IMR-90 (cell line): ENCODE data around the gene CENPU. TPM values are rescaled to one million over a fixed set of nuclear protein-coding genes. Genes with fewer than 3 reads are reported as not detected.

Source experiments
- ATAC-seq: fragments of 200-7000 bp; cut with Tn5 transposase; 2 replicates; pipeline ENCODE4 v1.9.1; 2020; ENCODE audit warnings: low read depth, mild to moderate bottlenecking, moderate library complexity
- BruUV-seq: library from RNA; stranded (reverse); fragments of 400-500 nt; replicated peaks from 2 replicates; lab custom pipeline; 2021; lab: Mats Ljungman, UMichigan
- CTCF ChIA-PET: fragments of 300-600 bp; formaldehyde crosslinking; extraction: SDS; loops from one replicate; lab custom pipeline; 2021; ENCODE audit warnings: antibody characterized with exemption; lab: Yijun Ruan, JAX
- POLR2A ChIA-PET: fragments of 300-600 bp; sonication (Branson Sonifier 250); formaldehyde crosslinking; loops from one replicate; lab custom pipeline; 2022; ENCODE audit warnings: antibody characterized with exemption; ENCODE audit not compliant: unreplicated experiment; lab: Charles Lee
- DNase-seq: peaks from one replicate; pipeline ENCODE4 v3.0.0; 2013
- H2AFZ ChIP-seq: replicated peaks from 2 replicates; pipeline ENCODE3; 2013; ENCODE audit warnings: low read length, mild to moderate bottlenecking; ENCODE audit not compliant: poor library complexity
- H2AK5ac ChIP-seq: 2 replicates; pipeline ENCODE4 v1.6.1; 2013; ENCODE audit warnings: low read depth, low read length, inconsistent platforms
- H2AK9ac ChIP-seq: replicated peaks from 2 replicates; pipeline ENCODE3; 2013; ENCODE audit warnings: mild to moderate bottlenecking, low read depth, low read length, moderate library complexity; ENCODE audit not compliant: poor library complexity
- H2BK120ac ChIP-seq: 2 replicates; pipeline ENCODE4 v1.6.1; 2013; ENCODE audit warnings: low read depth, low read length, inconsistent platforms
- H2BK15ac ChIP-seq: 3 replicates; pipeline ENCODE4 v1.6.1; 2013; ENCODE audit warnings: low read depth, low read length, inconsistent platforms
- H2BK20ac ChIP-seq: 2 replicates; pipeline ENCODE4 v1.6.1; 2013; ENCODE audit warnings: low read depth, mild to moderate bottlenecking, inconsistent platforms, low read length, moderate library complexity
- H2BK5ac ChIP-seq: 2 replicates; pipeline ENCODE4 v1.6.1; 2013; ENCODE audit warnings: mild to moderate bottlenecking, low read depth, low read length, inconsistent platforms; ENCODE audit not compliant: poor library complexity, severe bottlenecking
- H3K14ac ChIP-seq: replicated peaks from 2 replicates; pipeline ENCODE4 v1.6.1; 2013; ENCODE audit warnings: low read depth, low read length, inconsistent platforms
- H3K18ac ChIP-seq: 2 replicates; pipeline ENCODE4 v1.6.1; 2013; ENCODE audit warnings: low read depth, low read length, control low read depth
- H3K23ac ChIP-seq: 2 replicates; pipeline ENCODE4 v1.6.1; 2013; ENCODE audit warnings: low read depth, low read length, inconsistent platforms
- H3K27ac ChIP-seq: 2 replicates; pipeline ENCODE4 v1.5.1; 2013; ENCODE audit warnings: mild to moderate bottlenecking, control low read depth, low read length; ENCODE audit not compliant: insufficient read depth
- H3K27me3 ChIP-seq: 2 replicates; pipeline ENCODE4 v1.6.1; 2013; ENCODE audit warnings: low read length; ENCODE audit not compliant: control insufficient read depth, insufficient read depth
- H3K36me3 ChIP-seq: 2 replicates; pipeline ENCODE4 v1.6.1; 2013; ENCODE audit warnings: low read length, mixed read lengths; ENCODE audit not compliant: control insufficient read depth, insufficient read depth
- H3K4ac ChIP-seq: 2 replicates; pipeline ENCODE4 v1.6.1; 2013; ENCODE audit warnings: low read depth, low read length, inconsistent platforms
- H3K4me1 ChIP-seq: 2 replicates; pipeline ENCODE4 v1.6.1; 2013; ENCODE audit warnings: low read length, mixed read lengths; ENCODE audit not compliant: control insufficient read depth, insufficient read depth
- H3K4me2 ChIP-seq: 2 replicates; pipeline ENCODE4 v1.6.1; 2013; ENCODE audit warnings: low read depth, mild to moderate bottlenecking, control low read depth, low read length, moderate library complexity
- H3K4me3 ChIP-seq: 2 replicates; pipeline ENCODE4 v1.5.1; 2013; ENCODE audit warnings: low read depth, mild to moderate bottlenecking, control low read depth, low read length, moderate library complexity; ENCODE audit not compliant: insufficient read depth
- H3K56ac ChIP-seq: 2 replicates; pipeline ENCODE4 v1.6.1; 2013; ENCODE audit warnings: low read length, inconsistent platforms; ENCODE audit not compliant: insufficient read depth; ENCODE audit errors: extremely low read depth
- H3K79me1 ChIP-seq, 2 experiments: 2 replicates each; pipeline ENCODE4 v1.6.1; 2013; ENCODE audit warnings: low read length in 2 of 2, inconsistent platforms in 1 of 2, low read depth in 1 of 2
- H3K9ac ChIP-seq: 2 replicates; pipeline ENCODE4 v1.6.1; 2013; ENCODE audit warnings: low read depth, low read length, control low read depth
- H3K9me1 ChIP-seq: 2 replicates; pipeline ENCODE4 v1.6.1; 2013; ENCODE audit warnings: low read length, inconsistent platforms; ENCODE audit not compliant: insufficient read depth
- H3K9me3 ChIP-seq: 2 replicates; pipeline ENCODE4 v1.6.1; 2013; ENCODE audit warnings: low read length; ENCODE audit not compliant: control insufficient read depth, insufficient read depth
- H4K20me1 ChIP-seq: 2 replicates; pipeline ENCODE4 v1.6.1; 2013; ENCODE audit warnings: low read length, inconsistent platforms; ENCODE audit not compliant: insufficient read depth
- H4K5ac ChIP-seq: 2 replicates; pipeline ENCODE4 v1.6.1; 2013; ENCODE audit warnings: mild to moderate bottlenecking, low read depth, low read length, control low read depth
- H4K8ac ChIP-seq, 2 experiments: 2 replicates each; pipeline ENCODE4 v1.6.1; 2013; ENCODE audit warnings: low read depth in 2 of 2, low read length in 2 of 2, control low read depth in 1 of 2, inconsistent platforms in 1 of 2
- H4K91ac ChIP-seq: 2 replicates; pipeline ENCODE4 v1.6.1; 2013; ENCODE audit warnings: low read depth, low read length, inconsistent platforms; ENCODE audit not compliant: insufficient read depth
- BHLHE40 ChIP-seq: fragments of 150-350 bp; IDR thresholded peaks from 2 replicates; pipeline ENCODE4 v1.6.1; 2016; ENCODE audit warnings: mild to moderate bottlenecking, low read depth, low read length
- CEBPB ChIP-seq: IDR thresholded peaks from 2 replicates; pipeline ENCODE4 v1.6.1; 2012; ENCODE audit warnings: low read depth, low read length, improper control_type of control experiment
- CHD1 ChIP-seq: IDR thresholded peaks from 2 replicates; pipeline ENCODE4 v1.6.1; 2012; ENCODE audit warnings: low read depth, low read length, improper control_type of control experiment
- CTCF ChIP-seq: conservative IDR thresholded peaks from 2 replicates; pipeline ENCODE4 v1.5.1; 2012; ENCODE audit warnings: mild to moderate bottlenecking, low read depth, low read length, improper control_type of control experiment
- ELK1 ChIP-seq: fragments of 150-350 bp; IDR thresholded peaks from 2 replicates; pipeline ENCODE4 v1.6.1; 2016; ENCODE audit warnings: low read depth, mild to moderate bottlenecking, low read length, moderate library complexity, borderline replicate concordance
- FOS ChIP-seq: fragments of 150-350 bp; IDR thresholded peaks from 2 replicates; pipeline ENCODE4 v1.6.1; 2016; ENCODE audit warnings: low read depth, low read length
- MAFK ChIP-seq: IDR thresholded peaks from 2 replicates; pipeline ENCODE4 v1.6.1; 2012; ENCODE audit warnings: low read depth, low read length, improper control_type of control experiment
- MAZ ChIP-seq: IDR thresholded peaks from 2 replicates; pipeline ENCODE4 v1.6.1; 2012; ENCODE audit warnings: low read depth, mild to moderate bottlenecking, low read length, improper control_type of control experiment, moderate library complexity, borderline replicate concordance
- MXI1 ChIP-seq: IDR thresholded peaks from 2 replicates; pipeline ENCODE4 v1.6.1; 2012; ENCODE audit warnings: low read depth, mild to moderate bottlenecking, low read length, moderate library complexity, borderline replicate concordance
- NFE2L2 ChIP-seq: fragments of 150-350 bp; IDR thresholded peaks from 2 replicates; pipeline ENCODE4 v1.6.1; 2016; ENCODE audit warnings: low read depth, mild to moderate bottlenecking, low read length
- POLR2A ChIP-seq: IDR thresholded peaks from 2 replicates; pipeline ENCODE4 v1.6.1; 2012; ENCODE audit warnings: mild to moderate bottlenecking, low read depth, low read length
- RAD21 ChIP-seq: IDR thresholded peaks from 2 replicates; pipeline ENCODE4 v1.6.1; 2012; ENCODE audit warnings: low read length, improper control_type of control experiment
- RCOR1 ChIP-seq: IDR thresholded peaks from 2 replicates; pipeline ENCODE4 v1.6.1; 2012; ENCODE audit warnings: mild to moderate bottlenecking, low read length, improper control_type of control experiment; ENCODE audit not compliant: insufficient replicate concordance
- RFX5 ChIP-seq: IDR thresholded peaks from 2 replicates; pipeline ENCODE4 v1.8.0; 2012; ENCODE audit warnings: low read depth, mild to moderate bottlenecking, low read length, moderate library complexity
- SMC3 ChIP-seq: fragments of 150-350 bp; IDR thresholded peaks from 2 replicates; pipeline ENCODE4 v1.6.1; 2016; ENCODE audit warnings: low read depth, mild to moderate bottlenecking, antibody characterized with exemption, low read length, moderate library complexity
- USF2 ChIP-seq: fragments of 150-350 bp; IDR thresholded peaks from 2 replicates; pipeline ENCODE4 v1.6.1; 2017; ENCODE audit warnings: mild to moderate bottlenecking, antibody characterized with exemption, low read length, low read depth
- WGBS, 2 experiments: methylation state at CpG; one replicate each; pipeline versions ENCODE4 v1.1.5 to v1.1.7; 2013; ENCODE audit warnings: missing lambda C conversion rate in 2 of 2; ENCODE audit not compliant: insufficient read length in 1 of 2; ENCODE audit errors: extremely low coverage in 2 of 2; 5-methylcytosine and 5-hydroxymethylcytosine counted together
- dilution Hi-C: fragments of 300-500 bp; cut with HindIII; formaldehyde crosslinking; loops from one replicate; pipeline ENCODE4 v1.14.3; 2018; ENCODE audit warnings: low sequenced_read_pairs; ENCODE audit not compliant: unreplicated experiment
- in situ Hi-C: fragments of 300-500 bp; cut with MboI; formaldehyde crosslinking; loops from 3 replicates; pipeline ENCODE4 v1.14.3; 2019; ENCODE audit warnings: low sequenced_read_pairs, inconsistent platforms, mixed read lengths
- intact Hi-C: fragments of 100-400 bp; cut with micrococcal nuclease; formaldehyde crosslinking; loops from 2 replicates; pipeline ENCODE4 v1.10.0; 2022
- polyA plus RNA-seq, 3 experiments: library from polyadenylated mRNA; depleted of rRNA; stranded (reverse); fragments of >200 nt; gene quantifications; 2 replicates each; pipeline ENCODE4 v1.2.3, GENCODE V29; 2012; ENCODE audit warnings: low replicate concordance in 1 of 3
- total RNA-seq: library from RNA; depleted of rRNA; stranded (reverse); fragments of >200 nt; gene quantifications from 2 replicates; pipeline ENCODE4 v1.2.3, GENCODE V29; 2012

Gene CENPU
- total and polyA plus RNA-seq, 2 of the 4 experiments (the other 2 are of a cell fraction) = 13.6 to 14.6 TPM

- Histone ChIP-seq H3K23ac (no peak overlapping the region), H3K36me3 (no peaks in the 10 kb centered on the region), H3K9me3 (no peaks in the 10 kb centered on the region), H3K18ac (no peak overlapping the region), H3K9ac (no peak overlapping the region), H4K20me1 (no peaks in the 10 kb centered on the region; the same call in 1 of the 2 replicates), H3K56ac (no peak overlapping the region), H2BK15ac (no peak overlapping the region), H2BK5ac (no peak overlapping the region), H4K91ac (no peak overlapping the region), H2BK120ac (no peak overlapping the region), H4K5ac (no peak overlapping the region), H3K27me3 (no peaks in the 10 kb centered on the region), H2AK9ac (no peak overlapping the region), H4K8ac (peak overlapping the region; percentile 57 to 93; a peak in 2 of 4 replicates), H3K4ac (no peak overlapping the region), H3K4me1 (peaks cover 4% of the 10 kb centered on the region), H3K9me1 (no peaks in the 10 kb centered on the region), H2AFZ (no peak overlapping the region), H2AK5ac (no peak overlapping the region), H3K14ac (no peak overlapping the region), H3K27ac (no peak overlapping the region), H3K79me1 (peaks cover 11 to 27% of the 10 kb centered on the region in 2 experiments), H3K4me3 (no peak overlapping the region), H3K4me2 (peak overlapping the region; percentile 87; the same call in 1 of the 2 replicates), H2BK20ac (no peak overlapping the region)
- dilution Hi-C loops = no loop called here
- intact Hi-C loops = loop anchor here (1.0 to 5.0 kb wide), 4 partner anchors 85 to 467 kb away; partner anchors contain the start of genes CASP3, IRF2 and PRIMPOL
- TF ChIP-seq ELK1 (no peak), CTCF (no peak), CHD1 (no peak), RAD21 (no peak), SMC3 (no peak), MAZ (no peak), MAFK (no peak), NFE2L2 (no peak), FOS (no peak), MXI1 (no peak), RCOR1 (no peak), USF2 (no peak), BHLHE40 (no peak), POLR2A (no peak), CEBPB (no peak), RFX5 (no peak)
- no CpG with 5 or more reads among the region's 6 CpGs for WGBS, 2 experiments
- ATAC-seq (no peak), DNase-seq (no peak)
- in situ Hi-C loops = no loop called here
- ChIA-PET POLR2A (no interaction called here), CTCF (interaction anchor here (0.7 to 2.9 kb wide), 3 partner anchors 11 to 449 kb away, joined by 3 to 12 read pairs (median 3); no protein-coding TSS in a partner anchor)
- no TSS peak for BruUV-seq
These were observed 862 bp upstream of the CENPU start for GRCh38 chr4:184734758-184735157.
